Adrenal gland (tissue), 5 donors: Measurements from ENCODE around the gene SYDE2.

Experiments used
- CTCF ChIP-seq, 6 experiments: fragments of 450-650 bp in 4 of 6; fragments of 200-600 bp in 2 of 6; sonication (generic) in 1 of 6; IDR thresholded peaks; 1 replicate in 5 of 6; 2 replicates in 1 of 6; pipeline versions ENCODE4 v1.5.1 to v1.8.0; 2016 to 2021; ENCODE audit warnings: antibody characterized with exemption in 6 of 6, mild to moderate bottlenecking in 2 of 6, moderate library complexity in 1 of 6
- POLR2A ChIP-seq, 2 donors: fragments of 450-650 bp; IDR thresholded peaks; one replicate each; pipeline ENCODE4 v1.6.1; 2017; ENCODE audit warnings: antibody characterized with exemption in 2 of 2, mild to moderate bottlenecking in 2 of 2, moderate library complexity in 1 of 2
- donor health status: DM: no; HTN: no; CAD: no.

- TF ChIP-seq CTCF (IDR thresholded peaks at IDR 0.05) = no peak
- no peak for TF ChIP-seq POLR2A (IDR thresholded peaks at IDR 0.05)
These were observed 2.0 kb upstream of the SYDE2 start for GRCh38 chr1:85202864-85203255.
